HG03558 (cell line): Measurements from ENCODE around the gene CDH22.

Experiments used
- ATAC-seq: cut with Tn5 transposase; IDR thresholded peaks from one replicate; pipeline ENCODE4 v1.9.1; 2021; ENCODE audit warnings: moderate number of reproducible peaks; ENCODE audit not compliant: unreplicated experiment; ENCODE audit errors: extremely low read depth

The CDH22 gene

DNA sequence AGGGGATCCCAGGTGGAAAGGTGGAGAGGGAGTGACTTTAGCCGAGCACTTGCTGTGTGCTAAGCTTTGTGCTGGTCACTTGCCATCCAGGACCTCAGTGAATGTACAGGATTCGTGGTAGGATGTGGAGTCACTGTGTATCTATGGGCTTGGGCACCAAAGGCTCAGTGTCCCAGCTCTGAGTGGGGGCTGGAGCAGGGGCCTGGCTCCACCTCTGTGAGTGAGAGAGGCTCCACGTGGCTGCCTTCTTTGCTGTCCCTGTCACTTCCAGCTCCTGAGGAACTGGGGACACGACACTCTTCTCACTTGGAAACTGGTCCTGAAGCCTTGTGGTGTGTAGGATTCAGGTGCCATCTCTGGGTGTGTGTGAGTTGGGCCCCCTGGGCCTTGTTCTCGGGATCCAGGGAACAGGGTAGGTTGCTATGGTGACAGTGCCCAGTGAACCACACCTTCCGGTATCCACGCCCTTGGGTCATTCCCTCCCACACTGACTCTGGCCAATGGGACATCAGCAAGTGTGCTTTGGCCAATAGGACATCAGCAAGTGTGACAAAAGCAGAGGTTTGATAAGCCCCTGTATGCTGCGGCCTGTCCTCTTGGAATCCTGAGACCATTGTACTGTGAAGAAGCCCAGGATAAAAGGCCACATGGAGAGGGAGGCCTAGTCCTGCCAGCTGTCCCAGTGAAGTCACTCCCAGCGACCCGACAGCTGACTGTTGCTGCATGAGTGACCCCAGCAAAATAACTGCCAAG lies 87.7 kb downstream of the CDH22 start:
- no peak for ATAC-seq

DNA sequence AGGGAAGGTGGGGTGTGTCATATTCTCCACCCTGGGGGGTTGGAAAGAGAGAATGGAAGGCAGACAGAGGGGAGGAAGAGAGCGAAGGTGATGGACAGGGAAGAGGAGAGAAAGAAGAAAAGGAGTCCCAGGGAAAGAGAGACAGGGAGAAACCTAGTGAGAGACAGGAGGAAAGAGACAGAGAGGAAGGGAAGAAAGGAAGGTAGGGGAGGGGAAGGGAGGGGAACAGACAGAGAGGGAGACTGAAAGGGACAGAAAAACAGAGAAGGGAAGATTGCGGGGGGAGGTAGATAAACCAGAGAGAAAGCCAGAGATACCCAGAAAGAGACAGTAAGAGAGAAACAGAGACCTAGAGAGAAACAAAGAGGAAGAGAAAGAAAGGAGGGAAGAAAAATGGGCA lies 88.4 kb downstream of the CDH22 start:
- ATAC-seq, result no peak

DNA sequence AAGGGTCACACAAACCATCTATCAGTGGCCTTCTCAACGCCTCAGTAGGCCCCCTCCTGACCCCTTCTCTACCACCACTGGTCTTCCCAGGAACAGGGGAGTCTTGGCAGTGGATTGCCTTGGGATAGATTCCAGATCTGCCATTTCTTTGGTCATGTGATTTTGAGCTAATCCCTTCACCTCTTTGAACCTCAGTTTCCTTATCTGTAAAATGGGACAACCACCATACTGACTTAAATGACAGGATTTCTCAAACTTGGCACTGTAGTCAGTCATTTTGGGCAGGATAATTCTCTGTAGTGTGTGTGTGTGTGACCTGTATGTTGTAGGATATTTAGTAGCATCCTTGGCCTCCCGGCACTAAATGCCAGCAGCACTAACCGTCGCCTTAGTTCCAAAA lies 89.1 kb downstream of the CDH22 start:
- ATAC-seq, result no peak

DNA sequence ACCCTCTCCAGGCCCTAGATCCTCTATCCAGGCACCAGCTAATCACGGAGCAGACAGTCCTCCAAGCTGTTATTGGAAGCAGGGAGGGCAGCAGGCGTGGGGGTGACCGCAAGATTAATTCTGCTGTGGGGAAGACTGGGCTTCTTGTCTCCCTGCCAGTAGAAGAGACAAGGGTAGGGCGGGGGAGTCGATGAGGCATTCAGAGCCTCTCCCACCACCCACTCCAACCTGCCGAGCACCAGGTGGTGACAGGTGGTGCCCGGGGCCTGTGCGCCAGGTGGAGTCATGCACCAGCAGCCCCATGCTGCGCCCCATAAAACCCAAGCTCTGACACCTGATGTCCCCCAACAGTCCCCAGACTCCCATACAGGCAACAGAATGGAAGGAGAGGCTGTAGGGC lies 89.6 kb downstream of the CDH22 start:
- ATAC-seq, result no peak

DNA sequence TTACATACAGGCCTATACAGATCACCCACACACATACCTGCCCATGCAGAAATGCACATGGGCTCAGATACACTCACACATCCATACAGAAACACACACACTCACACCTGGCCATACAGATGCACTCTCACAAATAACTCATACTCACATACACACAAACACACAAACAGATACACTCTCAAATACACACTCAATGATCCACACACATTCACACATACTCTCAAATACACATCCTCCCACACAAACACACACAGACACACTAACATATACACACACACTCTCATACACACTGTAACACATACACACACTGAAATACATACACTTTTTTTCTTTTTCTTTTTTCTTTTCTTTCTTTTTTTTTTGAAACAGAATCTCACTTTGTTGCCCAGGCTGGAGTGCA lies 90.7 kb downstream of the CDH22 start:
- ATAC-seq, result no peak

DNA sequence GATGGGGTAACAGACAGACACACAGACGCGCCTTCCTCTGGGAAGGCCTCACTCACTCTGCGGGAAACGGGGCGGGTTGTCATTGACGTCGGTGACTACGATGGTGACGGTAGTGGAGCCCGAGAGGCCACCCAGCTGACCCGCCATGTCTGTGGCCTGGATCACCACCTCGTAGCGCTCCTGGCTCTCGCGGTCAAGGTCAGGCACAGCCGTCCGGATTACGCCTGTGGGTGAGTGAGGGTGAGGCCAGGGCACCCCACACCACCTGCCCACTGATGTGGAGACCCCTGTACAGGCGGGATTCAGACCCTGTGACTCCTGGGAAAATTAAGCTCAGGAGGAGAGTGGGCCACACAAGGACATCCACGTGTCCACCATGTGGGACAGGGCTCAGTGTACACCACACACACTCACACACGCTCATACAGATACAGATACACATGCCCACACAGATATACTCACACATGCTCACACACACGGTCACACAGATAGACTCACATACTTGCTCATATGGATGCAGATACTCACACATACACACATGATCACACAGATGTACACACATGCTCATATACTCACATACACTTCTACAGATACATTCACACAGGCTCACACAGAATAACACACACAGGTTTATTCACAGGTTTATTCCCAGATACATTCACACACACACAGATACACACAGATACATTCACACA lies 91.4 kb downstream of the CDH22 start:
- no peak for ATAC-seq

DNA sequence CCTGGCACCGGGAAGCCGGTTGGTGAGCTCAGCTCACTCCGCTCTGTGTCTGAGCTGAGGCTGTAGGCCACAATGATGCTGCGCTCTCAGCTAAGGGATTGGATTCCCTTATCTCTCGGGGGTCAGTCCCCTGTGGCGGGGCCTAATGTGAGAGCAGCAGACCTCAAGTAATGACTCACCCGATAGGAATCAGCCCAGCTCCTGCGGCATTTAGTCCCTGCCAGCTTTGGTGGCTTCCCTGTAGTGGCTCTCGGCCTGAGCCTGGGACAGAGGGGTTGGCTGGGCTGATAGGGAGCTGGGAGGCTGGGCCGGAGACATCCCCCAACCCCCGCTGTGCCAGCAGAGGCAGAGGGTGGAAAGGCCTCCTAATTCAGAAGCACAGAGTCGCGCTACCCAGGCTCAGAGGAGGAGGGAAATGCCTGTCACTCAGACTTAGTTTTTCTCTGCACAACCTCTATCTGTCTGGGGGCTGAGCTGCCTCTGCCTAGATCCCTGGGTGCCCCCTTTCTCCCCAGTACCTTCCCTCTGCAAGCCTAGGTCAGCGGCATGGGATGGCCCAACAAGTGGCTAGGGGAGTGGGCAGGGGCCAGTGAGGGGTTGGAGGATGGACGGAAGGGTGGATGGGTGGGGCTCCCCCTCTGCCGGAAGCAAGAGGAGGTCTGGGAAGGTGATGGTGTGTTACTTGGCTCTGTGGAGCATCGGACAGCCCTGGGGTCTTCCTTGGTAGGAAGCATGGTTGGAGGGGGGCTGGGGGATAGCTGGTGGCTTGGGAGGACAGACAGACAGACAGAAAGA lies 92.2 kb downstream of the CDH22 start:
- ATAC-seq, result no peak

DNA sequence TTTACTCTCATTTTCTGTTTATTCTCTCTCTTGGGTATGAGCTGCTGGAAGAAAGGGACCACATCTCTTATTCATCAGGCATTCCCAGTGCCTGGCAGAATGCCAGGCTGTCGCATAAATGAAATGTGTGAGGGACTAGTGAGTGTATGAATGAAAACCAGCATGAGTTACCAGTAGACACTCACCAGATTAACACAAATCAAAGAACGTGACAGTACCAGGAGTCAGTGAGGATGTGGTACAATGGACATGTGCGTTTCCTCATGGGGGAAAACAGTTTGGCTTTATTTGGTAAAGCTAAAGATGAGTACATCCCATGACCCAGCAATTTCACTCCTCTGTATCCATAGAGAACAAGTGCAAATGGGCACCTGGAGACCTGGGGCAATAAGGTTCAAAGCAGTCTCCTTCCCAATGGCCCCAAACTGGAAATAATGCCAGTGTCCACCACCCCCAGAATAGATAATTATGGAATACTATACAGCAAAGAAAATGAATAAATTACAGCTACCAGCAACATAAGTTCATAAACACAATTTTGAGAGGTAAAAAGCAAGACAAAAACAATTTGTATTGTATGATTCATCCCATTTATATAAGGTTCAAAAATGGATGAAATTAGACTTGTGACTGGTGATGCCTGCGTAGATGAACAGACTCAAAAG lies 93.3 kb downstream of the CDH22 start:
- ATAC-seq, result no peak

DNA sequence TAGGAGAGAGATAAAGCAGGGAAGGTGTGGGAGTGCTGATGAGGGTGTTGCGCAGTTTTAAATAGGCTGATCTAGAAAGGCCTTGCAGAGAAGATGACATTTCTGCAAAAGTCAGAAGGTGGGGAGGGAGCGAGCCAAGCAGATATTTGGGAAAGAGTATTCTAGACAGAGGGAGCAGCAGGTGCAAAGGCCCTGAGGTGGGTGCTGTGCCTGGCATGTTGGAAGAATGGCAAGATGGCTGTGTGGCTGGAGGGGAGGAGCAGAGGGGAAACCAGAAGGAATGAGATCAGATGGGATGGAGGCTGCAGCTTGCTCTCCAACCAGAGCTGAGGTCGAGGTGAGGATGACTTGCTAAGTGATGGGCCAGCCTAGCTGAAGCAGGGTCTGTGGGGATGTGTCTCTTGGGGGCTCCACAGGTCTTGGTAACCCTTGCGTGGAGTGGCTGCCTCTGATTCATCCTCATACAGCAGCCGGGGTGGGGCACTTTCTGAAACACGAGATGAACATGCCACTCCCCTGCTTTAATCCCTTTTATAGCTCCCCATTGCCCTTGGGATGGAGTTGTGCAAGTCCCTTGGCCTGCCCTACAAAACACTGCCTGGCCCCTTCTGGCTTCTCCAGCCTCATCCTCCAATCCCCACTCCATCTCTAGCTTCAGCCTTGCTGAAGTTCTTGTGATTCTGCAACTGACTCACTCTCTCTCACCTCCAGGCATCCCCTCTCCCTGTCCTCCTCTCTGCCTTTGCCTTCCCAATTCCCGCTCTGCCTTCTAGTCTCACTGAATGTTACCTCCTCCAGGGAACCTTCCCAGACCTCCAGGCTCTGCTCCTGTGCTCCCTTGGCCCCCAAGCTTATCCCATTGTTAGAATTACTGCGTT lies 94.1 kb downstream of the CDH22 start:
- ATAC-seq, result no peak

DNA sequence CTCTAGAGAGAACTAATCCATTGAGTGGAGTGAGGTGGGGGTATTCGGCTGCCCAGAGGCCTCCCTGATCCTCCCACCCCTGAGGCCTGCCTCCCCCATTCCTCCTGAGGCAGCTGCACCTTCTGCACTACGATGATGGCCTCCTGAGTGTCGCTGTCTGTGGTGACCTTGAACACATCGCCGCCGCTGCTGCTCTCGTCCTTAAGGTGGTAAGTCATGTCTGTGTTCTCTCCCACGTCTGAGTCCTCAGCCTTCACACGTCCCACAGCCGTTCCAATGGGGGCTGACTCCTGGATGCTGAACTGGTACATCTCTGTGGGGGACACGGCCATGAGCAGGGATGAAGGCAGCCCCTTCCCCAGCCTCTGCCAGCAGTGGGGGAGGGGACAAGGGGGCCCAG lies 95.4 kb downstream of the CDH22 start:
- ATAC-seq, result no peak

DNA sequence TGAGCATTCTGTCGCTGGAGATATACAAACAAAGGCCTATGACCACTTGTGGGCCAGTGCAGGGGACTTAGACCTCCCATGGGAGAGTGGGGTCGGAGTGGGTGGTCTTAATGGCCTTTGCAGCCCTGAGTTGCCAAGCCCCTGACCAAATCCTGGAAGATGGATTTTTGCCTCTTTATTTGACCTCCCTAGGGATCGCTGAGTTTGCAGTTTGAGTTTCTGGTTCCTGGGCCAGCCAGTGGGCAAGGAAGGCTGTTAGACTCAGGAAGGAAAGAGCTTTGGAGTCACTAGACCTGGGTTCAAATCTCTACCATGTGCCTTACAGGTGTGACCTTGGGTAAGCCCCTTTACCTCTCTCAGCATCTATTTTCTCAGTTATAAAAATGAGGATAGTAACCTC lies 96.0 kb downstream of the CDH22 start:
- no peak for ATAC-seq

DNA sequence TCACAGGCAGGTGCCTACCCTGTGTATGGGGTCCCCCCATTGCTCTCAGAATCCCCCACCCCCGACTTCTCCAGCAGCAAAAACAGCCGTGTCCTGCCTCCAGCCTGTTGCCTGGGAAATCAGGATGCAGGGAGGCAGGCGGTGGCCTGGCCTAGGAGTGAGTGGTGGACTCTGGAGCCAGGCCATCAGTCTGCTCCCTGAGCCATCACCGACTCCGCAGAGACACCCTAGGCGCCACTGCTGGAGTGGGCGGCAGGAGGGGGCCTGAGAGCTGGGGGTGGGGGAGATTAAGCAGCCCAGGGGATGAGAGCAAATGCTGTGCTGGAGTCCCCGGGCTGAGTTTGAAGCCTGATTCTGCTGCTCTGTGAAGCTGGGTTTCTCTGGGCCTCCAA lies 97.0 kb downstream of the CDH22 start:
- no peak for ATAC-seq

DNA sequence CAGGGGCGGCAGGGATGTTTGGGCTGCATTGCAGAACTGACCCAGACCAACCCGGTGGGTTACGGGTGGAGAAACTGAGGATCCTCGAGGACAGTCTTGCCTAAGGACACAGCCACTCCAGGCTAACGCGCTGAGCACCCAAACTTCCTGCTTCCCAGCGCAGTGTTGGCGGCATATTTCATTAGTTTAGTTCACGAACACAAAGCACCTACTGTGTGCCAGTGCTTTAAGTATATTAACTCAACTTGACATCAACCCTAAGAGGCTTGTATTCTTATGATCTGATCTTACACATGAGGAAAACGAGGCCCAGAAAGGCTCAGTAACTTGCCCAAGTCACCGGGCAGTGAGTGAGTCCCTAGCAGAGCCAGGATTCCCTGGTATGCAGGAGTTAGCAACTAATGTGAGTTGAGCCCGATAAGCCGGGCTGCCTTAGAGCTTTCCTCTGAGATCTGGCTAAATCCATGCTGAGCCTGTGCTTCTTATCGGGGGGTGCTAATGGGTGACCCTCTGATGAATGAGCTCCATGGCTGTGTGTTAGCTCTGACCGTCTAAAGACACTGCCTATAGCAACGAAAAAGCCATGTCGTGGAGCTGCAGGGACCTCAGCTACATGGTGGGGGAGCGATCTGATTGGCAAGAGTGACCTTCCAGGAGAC lies 97.5 kb downstream of the CDH22 start:
- ATAC-seq, result no peak

DNA sequence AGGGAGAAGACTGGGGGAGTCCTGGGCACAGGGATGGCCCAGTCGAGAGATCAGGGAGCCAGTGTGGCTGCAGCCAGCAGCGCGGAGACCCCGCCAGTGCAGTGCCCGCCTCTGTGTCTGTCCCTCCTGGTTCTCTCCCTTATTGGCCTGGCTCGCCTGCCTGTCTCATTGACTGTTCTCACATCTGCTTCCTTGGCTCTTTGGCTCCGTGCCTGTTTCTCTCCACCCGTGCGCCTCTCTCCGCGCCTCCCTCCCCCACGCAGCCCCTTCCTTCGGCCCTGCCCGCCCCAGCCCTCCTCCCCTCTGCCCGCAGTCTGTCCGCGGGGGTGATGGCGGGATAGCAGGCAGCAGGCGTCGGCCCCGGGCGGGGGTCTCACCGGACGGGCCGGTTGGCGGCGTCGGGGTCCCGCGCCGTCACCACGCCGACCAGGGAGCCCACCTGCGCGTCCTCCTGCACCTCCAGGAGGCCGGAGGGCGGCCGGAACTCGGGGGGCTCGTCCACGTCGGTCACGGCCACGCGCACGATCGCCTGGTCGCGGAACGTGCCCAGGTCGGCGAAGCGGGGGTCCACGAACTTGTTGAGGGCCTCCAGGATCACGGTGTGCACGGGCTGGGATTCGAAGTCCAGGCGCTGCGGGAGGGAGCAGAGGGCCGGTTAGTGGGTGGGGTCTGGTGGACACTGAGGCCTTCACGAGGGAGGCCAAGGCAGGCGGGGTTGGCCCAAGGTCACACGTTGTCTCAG lies 98.2 kb downstream of the CDH22 start:
- ATAC-seq, result no peak

DNA sequence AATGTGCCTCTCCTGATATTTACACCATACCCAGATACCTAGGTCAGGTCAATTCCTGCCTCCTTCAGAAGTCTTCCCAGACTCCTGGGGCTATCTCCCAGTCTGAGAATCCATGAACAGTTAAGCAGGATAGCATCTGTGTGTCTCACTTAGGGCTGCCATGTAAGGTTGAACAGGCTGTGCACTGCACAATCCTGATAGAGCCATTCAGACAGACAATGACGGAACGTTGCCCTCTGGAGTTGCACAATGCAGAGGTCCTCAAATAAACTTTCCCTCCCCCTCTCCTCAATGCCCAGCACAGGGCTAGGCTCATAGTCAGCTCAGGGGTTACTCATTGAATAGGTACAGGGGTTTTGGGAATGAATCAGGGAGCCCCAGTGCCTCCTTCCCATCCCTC lies 100.5 kb downstream of the CDH22 start:
- no peak for ATAC-seq

DNA sequence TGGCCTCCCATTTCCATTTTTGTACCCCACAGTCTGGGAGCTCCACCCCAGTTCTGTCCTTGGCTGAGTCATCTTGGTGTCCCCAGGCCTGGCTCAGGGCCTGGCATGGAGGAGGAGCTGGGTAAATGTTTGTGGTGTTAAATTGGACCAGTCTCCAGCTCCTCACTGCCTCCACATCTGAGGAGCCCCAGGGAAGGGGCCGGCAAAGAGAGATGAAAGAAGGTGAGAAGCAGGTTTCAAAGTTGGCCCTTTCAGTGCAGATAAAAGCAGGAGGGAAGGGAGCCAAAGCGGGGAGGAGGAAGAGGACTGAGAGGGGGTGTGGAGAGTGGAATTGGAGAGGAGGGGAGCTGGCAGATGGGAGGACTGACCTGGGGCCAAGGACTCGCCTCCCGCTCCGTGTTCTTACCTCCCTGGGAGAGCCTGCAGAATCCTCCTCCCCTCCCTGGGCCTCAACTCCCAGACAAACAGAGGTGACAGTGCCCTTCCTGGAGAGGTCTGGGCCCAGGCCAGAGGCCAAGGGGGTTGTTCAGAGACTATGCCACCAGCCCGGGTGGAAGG lies 101.2 kb downstream of the CDH22 start:
- no peak for ATAC-seq

DNA sequence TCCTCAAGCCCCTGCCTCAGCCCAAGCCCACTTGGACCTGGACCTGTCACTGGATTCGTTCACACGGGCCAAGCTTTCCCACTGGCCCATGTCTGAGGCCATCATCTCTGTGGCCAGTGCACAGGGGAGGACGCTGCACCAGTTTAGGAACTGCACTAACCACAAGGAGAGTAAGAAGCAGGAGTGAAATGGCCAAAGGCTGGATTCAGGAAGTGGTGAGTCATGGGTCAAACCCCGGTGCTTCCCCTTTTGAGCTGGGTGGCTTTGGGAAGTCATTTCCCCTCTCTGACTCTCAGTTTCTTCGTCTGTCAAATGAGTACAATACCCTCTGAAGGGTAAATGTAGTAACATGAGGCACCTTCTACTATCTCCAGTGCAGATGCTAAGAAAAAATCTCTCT lies 102.3 kb downstream of the CDH22 start:
- no peak for ATAC-seq

DNA sequence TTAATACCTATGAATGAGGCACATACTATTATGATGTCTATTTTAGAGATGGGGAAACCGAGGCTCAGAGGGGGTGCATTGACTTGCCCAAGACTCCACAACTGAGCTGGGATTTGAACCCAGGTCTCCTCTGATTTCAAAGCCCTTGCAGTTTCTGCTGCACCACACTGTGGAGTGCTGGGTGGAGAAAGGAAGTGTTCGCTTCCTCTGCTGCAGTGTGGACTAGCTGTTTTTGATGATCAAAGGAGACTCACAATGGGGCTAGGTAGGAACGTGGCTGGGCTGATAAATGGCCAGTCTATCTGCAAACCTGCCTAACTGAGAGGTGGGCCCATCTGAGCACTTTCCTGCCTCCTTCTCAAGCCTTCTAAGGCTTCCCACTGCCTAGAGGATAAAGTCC lies 102.9 kb downstream of the CDH22 start:
- no peak for ATAC-seq
